GM23248 (cell line): ENCODE measurements around the gene C22orf42.

Experiments used
- EZH2 ChIP-seq: fragments of 200-600 bp; sonication (generic); IDR thresholded peaks from 2 replicates; pipeline ENCODE4 v1.6.1; 2018; ENCODE audit warnings: antibody characterized with exemption, mild to moderate bottlenecking; ENCODE audit not compliant: insufficient read depth, poor library complexity, severe bottlenecking
- EZH2phosphoT487 ChIP-seq: fragments of 200-600 bp; sonication (generic); IDR thresholded peaks from 2 replicates; pipeline ENCODE4 v1.6.1; 2018; ENCODE audit warnings: antibody characterized with exemption, moderate library complexity, mild to moderate bottlenecking, low read depth; ENCODE audit not compliant: insufficient read depth

- TF ChIP-seq EZH2 (no peak), EZH2phosphoT487 (no peak)
These were observed 16.5 kb downstream of the C22orf42 start for GRCh38 chr22:32142600-32142999.
